ENCODE data around the gene KCNT1. TPM values are rescaled to one million over a fixed set of nuclear protein-coding genes. Genes with fewer than 3 reads are reported as not detected.

The KCNT1 gene
- total RNA-seq, 2 experiments from 2014 or later = not detected

DNA sequence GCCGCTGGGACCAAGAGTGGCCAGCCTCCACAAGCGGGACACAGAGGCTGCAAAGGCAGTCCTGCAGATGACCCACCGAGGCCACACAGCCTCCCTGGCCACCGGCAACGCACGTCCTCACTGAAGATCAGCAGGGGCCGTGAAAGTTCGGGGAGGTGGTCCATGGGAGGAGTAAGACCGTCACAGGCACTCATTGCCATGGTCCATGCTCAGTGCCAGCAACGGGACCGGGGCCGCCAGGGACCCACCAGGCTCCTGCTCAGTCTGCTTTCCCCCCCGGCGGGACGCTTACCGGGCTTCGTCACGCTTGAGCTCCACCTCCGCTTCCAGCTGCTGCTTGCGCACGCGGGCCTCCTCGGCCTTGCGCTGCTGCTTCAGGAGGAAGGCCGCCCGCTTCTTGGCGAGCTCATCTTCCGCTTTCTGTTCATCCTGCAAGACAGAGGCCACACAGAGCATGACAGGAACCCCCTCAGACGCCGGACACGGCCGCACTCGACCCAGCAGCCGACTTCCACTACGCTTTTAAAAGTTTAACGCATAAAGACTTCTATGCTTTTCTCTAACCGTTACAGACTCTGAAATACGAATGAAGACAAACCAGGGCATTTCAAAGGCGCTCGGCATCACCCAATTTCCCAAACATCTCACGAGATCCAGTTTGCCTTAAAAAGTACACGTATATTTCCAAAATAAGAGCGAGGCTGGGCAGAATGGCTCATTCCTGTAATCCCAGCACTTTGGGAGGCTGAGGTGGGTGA lies 116.9 kb downstream of the KCNT1 start:
- no peak for DNase-seq
- H3K4me3 Mint-ChIP-seq = no peak overlapping the region
- peaks cover 6% of the 10 kb centered on the region for H3K4me1 Mint-ChIP-seq
- H3K36me3 Mint-ChIP-seq = peaks cover 18% of the 10 kb centered on the region
- H3K27me3 Mint-ChIP-seq = no peaks in the 10 kb centered on the region
- H3K27ac Mint-ChIP-seq = no peak overlapping the region
- no peaks in the 10 kb centered on the region for H3K9me3 Mint-ChIP-seq

DNA sequence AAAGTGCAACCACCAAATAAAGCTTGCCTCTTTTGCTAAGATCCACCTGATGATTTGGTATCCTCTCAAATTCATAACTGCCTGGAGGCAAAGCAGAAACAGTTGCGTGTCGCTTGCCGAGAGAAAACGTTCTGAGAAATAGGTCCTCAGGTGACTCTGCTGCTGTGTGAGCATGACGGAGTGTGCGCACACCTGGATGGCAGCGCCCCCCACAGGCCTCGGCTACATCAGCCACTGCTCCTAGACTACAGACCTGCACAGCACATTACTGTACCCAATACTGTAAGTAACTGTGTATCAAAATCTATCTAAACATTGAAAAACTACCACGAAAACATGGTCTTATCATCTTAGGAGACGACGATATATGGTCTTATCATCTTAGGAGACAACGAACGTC lies 117.9 kb downstream of the KCNT1 start:
- Mint-ChIP-seq H3K27me3 (no peaks in the 10 kb centered on the region), H3K4me1 (peaks cover 8% of the 10 kb centered on the region), H3K36me3 (peaks cover 16% of the 10 kb centered on the region), H3K4me3 (no peak overlapping the region), H3K9me3 (no peaks in the 10 kb centered on the region), H3K27ac (no peak overlapping the region)
- no peak for DNase-seq

DNA sequence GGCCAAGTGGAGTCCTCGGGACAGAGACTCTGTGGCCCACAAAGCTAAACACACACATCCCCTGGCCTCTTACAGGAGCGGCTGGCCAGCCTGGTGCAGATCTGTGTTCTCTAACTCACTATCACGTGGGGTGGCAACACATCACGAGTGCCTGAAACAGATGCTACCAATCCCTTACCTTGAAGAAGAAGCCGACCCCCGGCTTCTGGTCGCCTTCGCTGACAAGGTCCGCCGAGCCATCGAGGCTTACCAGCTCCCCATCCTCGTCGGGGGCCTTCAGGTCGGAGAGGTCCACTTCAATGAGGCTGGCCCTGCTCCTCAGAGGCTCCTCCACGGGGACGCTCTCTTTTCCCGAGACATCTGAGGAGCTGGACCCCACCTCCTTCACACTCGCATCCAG lies 118.7 kb downstream of the KCNT1 start:
- H3K4me3 Mint-ChIP-seq = no peak overlapping the region
- no peak overlapping the region for H3K27ac Mint-ChIP-seq

DNA sequence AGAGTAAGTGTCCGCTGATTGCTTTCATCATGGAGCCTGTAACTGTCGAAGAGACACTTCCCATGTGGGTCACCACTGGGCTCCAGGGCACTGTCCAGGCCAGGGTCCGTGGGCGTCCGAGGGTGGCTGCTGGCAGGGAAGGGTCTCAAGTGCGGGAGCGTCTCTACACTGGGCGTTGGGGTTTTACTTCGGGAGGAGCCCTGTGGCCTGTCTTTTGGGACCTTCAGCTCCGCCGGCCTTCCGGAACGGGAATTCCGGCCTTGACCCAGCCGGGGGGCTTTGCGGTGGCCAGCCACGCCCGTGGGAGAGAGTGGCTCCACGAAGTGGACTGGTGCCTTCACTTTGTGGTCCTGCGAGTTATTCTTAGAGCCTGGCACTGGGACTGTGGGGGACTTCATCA lies 119.1 kb downstream of the KCNT1 start:
- no peak for DNase-seq
- Mint-ChIP-seq H3K4me3 (no peak overlapping the region), H3K4me1 (peaks cover 9% of the 10 kb centered on the region), H3K9me3 (no peaks in the 10 kb centered on the region), H3K36me3 (peaks cover 10% of the 10 kb centered on the region), H3K27ac (no peak overlapping the region), H3K27me3 (no peaks in the 10 kb centered on the region)

More for the DNA sequence above, 118.7 kb downstream of the KCNT1 start:
- H3K27me3 Mint-ChIP-seq = no peaks in the 10 kb centered on the region
- H3K4me1 Mint-ChIP-seq = peaks cover 12% of the 10 kb centered on the region
- H3K36me3 Mint-ChIP-seq = peaks cover 13% of the 10 kb centered on the region
- no peaks in the 10 kb centered on the region for H3K9me3 Mint-ChIP-seq
- no peak for DNase-seq

DNA sequence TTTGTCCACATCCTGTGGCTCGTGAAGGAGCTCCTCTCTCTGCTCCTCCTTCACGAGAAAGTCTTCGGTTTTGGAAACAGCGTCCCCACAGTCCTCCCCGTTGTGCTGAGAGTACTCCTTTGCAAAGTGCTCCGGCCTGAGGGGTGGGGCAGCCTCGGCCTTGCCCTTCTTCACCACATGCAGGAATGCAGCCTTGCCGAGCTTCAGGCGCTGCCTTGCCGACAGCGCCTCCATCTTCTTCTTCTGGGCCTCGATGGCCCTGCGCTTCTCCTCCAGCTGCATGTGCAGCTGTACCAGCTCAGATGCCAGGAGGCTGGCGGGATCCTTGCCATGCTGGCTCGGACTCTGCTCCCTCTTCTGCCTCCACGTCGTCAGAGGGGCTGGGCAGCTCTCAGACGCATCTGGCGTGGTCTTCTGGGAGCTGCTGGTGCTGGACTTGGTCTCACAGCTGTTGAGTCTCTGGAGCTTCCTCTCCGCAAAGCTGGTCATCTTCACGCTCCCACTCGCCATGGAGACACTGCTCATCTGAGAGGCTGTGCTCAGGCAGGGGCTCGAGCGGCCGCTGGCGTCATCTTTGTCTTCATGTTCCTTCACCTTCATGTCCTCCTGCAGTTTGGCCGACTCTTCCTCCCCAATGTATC lies 119.9 kb downstream of the KCNT1 start:
- Mint-ChIP-seq H3K9me3 (no peaks in the 10 kb centered on the region), H3K36me3 (peaks cover 12% of the 10 kb centered on the region), H3K27ac (no peak overlapping the region), H3K4me3 (no peak overlapping the region), H3K27me3 (no peaks in the 10 kb centered on the region), H3K4me1 (peaks cover 8% of the 10 kb centered on the region)
- DNase-seq = no peak

DNA sequence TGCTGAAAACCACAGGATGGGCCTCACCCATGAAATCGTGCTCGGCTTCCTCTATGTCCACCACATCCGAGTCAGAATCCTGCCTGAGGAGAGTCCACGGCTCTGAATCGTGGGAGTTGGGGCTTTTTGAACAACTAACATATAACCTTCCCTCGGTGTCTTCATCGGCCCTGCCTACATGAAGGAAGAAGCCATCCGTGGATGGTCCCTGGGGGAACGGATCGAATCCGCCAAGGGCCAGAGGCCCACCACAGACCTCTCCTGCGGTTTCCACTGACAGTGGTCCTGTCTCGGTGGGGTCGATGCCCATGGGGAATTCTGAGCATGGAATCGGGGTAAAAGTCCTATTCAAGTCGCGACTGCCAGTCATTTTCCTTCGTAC lies 120.4 kb downstream of the KCNT1 start:
- Mint-ChIP-seq H3K27me3 (no peaks in the 10 kb centered on the region), H3K36me3 (peaks cover 12% of the 10 kb centered on the region), H3K4me1 (peaks cover 8% of the 10 kb centered on the region), H3K27ac (no peak overlapping the region), H3K4me3 (no peak overlapping the region), H3K9me3 (no peaks in the 10 kb centered on the region)
- no peak for DNase-seq

DNA sequence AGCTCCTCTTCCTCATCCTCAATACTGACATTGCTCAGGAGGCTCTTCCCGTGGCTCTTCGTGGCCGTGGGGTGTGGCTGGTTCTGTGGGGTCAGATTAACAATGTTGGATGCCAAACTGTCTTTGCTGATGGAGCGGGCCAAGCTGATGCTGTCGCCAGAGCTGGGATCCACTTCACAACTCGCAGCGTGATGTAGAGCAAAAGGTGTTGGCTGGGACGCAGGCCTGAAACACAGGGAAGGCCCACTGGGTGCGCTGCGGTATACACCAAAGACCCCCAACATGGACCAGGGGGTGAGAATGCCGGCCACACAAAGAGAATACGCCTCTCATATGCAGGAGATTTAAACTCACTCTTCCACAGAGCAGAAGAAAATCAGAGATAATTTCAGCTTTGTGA lies 121.1 kb downstream of the KCNT1 start:
- Mint-ChIP-seq H3K27me3 (no peaks in the 10 kb centered on the region), H3K4me3 (no peak overlapping the region), H3K36me3 (peaks cover 12% of the 10 kb centered on the region), H3K4me1 (peaks cover 8% of the 10 kb centered on the region), H3K9me3 (no peaks in the 10 kb centered on the region), H3K27ac (no peak overlapping the region)
- no peak for DNase-seq

DNA sequence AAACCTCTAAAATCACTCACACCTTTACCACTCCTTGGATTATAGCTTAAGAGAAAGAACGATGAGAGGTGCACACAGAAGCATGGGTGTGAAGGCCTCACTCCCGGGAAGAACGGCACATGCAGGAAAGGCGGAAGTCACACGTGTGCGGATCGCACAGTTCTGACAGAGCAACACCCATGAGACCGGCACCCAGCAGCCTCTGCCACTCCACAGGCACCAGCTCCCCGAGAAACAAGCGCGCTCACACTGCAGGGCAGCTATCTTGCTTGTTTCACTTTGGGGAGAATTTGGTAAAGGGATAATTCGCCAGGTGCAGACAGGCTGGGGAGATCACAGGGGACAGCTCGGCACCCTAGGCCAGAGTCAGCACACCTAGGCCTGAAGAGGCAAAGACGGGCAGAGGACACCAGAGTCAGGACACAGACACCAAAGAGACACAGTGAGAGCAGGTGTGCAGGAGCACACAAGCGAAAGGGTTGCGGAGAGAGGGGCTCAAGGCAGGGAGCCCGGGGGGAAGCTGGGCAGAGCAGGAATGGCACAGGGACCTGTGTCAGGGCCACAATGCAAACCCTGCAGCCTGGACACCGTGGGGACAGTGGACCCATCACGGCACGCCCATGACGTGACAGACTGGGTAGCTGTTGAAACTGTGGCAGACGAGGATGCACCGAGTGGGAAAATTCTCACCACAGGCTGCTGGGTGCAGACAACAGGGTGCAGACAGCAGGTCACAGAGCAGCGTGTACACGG lies 123.6 kb downstream of the KCNT1 start:
- Mint-ChIP-seq H3K9me3 (peaks cover 4% of the 10 kb centered on the region), H3K36me3 (peaks cover 32% of the 10 kb centered on the region), H3K27me3 (no peaks in the 10 kb centered on the region), H3K4me3 (no peak overlapping the region), H3K4me1 (peaks cover 10% of the 10 kb centered on the region), H3K27ac (no peak overlapping the region)
- DNase-seq = no peak

DNA sequence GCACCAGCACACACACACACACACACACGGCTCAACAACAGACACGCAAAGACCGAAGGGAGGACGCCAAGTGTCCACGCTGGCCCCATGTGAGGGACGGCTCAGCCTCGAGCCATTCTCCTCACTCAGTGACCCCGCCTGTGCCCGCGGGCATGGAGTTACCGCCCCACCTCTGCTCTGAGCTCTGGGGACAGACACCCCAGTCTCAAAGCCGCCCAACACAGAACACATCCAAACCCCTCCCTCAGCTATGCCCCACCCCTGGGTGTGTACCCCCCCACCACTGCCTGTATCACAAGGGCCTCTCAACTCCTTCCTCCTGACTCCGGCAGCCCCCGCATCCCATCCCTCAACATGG lies 124.2 kb downstream of the KCNT1 start:
- H3K4me1 Mint-ChIP-seq = peaks cover 10% of the 10 kb centered on the region
- DNase-seq = no peak
- H3K4me3 Mint-ChIP-seq = no peak overlapping the region
- peaks cover 35% of the 10 kb centered on the region for H3K36me3 Mint-ChIP-seq
- peaks cover 4% of the 10 kb centered on the region for H3K9me3 Mint-ChIP-seq
- H3K27me3 Mint-ChIP-seq = no peaks in the 10 kb centered on the region
- no peak overlapping the region for H3K27ac Mint-ChIP-seq

DNA sequence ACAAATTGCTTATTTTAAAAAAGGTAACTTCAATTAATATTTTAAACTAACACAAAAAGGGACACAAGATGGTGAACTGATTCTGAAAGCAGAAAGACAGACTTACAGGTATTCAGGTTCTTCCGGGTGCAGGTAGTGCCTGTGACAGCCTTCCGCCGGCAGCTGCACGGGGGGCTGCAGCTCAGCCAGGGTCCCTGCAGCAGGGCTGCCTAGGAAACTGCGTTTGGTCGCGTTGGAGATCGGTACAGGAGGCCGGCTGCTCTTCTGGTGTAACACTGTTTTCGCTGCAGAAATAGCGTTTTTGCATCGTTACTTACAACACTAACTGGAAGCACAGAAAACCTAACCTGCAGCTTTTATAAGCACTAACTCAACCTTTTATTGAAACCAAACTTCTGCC lies 125.3 kb downstream of the KCNT1 start:
- Mint-ChIP-seq H3K9me3 (peaks cover 4% of the 10 kb centered on the region), H3K27ac (no peak overlapping the region), H3K4me3 (no peak overlapping the region), H3K27me3 (no peaks in the 10 kb centered on the region), H3K4me1 (peaks cover 15% of the 10 kb centered on the region), H3K36me3 (peaks cover 33% of the 10 kb centered on the region)
- no peak for DNase-seq

DNA sequence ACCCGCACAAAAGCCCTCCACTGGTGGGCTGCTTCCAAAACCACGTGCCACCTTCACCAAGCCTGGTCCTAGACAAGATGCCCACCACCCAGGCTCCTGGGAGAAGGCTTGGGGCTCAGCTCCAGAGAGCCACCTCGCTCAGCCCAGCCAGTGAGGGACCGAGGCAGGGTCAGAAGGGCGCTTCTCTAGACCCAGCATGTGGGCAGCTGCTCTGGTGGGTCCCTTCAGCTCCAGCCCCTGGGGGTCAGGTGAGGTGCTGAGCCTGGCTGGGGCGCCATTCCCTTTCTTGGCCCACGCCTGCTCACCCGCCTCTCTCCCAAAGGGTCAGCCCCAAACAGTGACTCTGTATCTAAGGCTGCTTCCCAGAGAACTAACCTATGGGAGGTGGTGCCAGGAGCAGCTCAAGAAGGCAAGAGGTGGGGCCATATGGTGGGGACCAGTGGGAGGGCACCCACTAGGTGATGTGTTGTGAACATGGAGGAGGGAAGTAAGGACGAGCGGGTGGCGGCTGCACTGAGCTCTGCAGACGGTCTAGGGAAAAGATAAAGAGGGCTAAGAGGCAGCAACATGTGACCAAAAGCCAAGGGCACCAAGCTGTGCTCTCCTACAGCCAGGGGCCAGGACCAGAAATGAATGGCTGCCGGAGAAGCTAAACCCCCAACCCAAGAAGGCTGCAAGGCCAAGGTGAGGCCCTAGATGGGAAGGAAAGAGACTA lies 126.0 kb downstream of the KCNT1 start:
- Mint-ChIP-seq H3K27ac (no peak overlapping the region), H3K4me3 (no peak overlapping the region), H3K27me3 (no peaks in the 10 kb centered on the region), H3K36me3 (peaks cover 31% of the 10 kb centered on the region), H3K4me1 (peaks cover 15% of the 10 kb centered on the region), H3K9me3 (peaks cover 4% of the 10 kb centered on the region)
- DNase-seq = no peak

DNA sequence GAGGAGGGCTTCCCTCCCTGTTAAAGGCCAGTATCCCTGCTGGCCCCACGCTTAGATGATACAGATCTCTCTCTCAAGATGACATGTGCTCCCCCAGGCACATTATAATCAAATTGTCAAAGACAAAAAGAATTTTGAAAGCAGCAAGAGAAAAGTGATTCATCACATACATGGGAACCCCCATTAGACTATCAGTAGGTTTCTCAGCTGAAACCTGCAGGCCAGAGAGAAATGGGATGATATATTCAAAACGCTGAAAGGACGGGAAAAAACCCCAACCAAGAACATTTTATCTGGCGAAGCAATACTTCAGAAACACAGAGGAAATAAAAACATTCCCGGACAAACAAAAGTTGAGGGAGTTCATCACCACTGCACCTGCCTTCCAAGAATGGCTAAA lies 126.7 kb downstream of the KCNT1 start:
- Mint-ChIP-seq H3K27me3 (no peaks in the 10 kb centered on the region), H3K9me3 (peaks cover 5% of the 10 kb centered on the region), H3K4me1 (peaks cover 15% of the 10 kb centered on the region), H3K4me3 (no peak overlapping the region), H3K36me3 (peaks cover 35% of the 10 kb centered on the region), H3K27ac (no peak overlapping the region)
- no peak for DNase-seq

DNA sequence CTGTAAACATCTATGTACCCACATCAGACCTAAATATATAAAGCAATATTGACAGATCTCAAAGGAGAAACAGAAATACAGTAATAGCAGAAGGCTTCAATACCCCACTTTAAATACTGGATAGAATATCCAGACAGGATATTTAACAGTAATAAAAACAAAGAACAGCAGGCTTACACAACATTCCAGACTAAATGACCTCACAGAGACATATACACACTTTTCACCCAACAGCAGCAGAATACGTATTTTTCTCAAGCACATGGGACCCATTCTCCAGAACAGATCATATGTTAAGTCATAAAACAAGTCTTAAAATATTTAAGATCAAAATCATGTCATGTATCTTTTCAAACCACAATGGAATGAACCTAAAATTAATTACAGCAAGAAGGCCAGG lies 128.5 kb downstream of the KCNT1 start:
- no peaks in the 10 kb centered on the region for H3K27me3 Mint-ChIP-seq
- no peak for DNase-seq
- H3K4me1 Mint-ChIP-seq = peaks cover 10% of the 10 kb centered on the region
- no peak overlapping the region for H3K4me3 Mint-ChIP-seq
- peaks cover 5% of the 10 kb centered on the region for H3K9me3 Mint-ChIP-seq
- no peak overlapping the region for H3K27ac Mint-ChIP-seq
- peaks cover 36% of the 10 kb centered on the region for H3K36me3 Mint-ChIP-seq

DNA sequence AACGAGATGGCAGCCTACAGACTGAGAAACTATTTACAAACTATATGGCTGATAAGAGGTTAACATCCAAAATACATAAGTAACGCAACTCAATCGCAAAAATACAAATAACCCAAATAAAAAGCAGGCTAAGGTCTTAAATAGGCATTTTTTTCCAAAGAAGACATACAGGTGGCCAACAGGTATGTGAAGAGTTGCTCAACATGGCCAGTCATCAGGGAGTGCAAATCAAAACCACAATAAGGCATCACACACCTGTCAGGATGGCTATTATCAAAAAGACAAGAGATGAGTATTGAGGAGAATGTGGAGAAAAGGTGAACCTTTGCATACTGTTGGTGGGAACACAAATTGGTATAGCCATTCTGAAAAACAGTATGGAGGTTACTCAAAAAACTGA lies 131.9 kb downstream of the KCNT1 start:
- H3K9me3 Mint-ChIP-seq = peaks cover 1% of the 10 kb centered on the region
- no peak for DNase-seq
- no peaks in the 10 kb centered on the region for H3K27me3 Mint-ChIP-seq
- no peak overlapping the region for H3K4me3 Mint-ChIP-seq
- H3K36me3 Mint-ChIP-seq = peaks cover 23% of the 10 kb centered on the region
- peaks cover 6% of the 10 kb centered on the region for H3K4me1 Mint-ChIP-seq
- H3K27ac Mint-ChIP-seq = no peak overlapping the region

DNA sequence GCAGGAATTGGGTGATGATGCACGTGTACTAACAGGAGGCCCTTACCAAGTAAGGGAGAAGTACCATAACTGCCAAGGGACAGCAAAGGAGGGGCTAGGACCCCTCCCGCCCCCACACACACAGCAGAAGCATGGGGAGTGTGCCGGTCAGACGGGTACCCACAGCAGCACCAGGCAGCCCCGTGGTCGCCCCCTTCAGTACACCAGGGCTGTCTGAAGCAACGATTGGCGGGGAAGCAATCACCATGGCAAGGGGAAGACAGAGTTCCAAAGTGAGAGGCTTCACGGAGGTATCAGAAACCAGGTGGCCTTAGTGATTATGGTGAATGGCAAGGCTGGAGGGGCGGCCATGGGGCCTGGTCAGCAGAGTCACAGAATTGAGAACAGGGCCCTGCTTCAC lies 133.1 kb downstream of the KCNT1 start:
- DNase-seq = no peak
- Mint-ChIP-seq H3K27me3 (no peaks in the 10 kb centered on the region), H3K36me3 (peaks cover 14% of the 10 kb centered on the region), H3K4me3 (no peak overlapping the region), H3K4me1 (peaks cover 6% of the 10 kb centered on the region), H3K27ac (no peak overlapping the region), H3K9me3 (peaks cover 1% of the 10 kb centered on the region)

Measured in activated naive CD8-positive, alpha-beta T cell treated with anti-CD3 and anti-CD28 coated beads for 36 hours (primary cell).